SHP77 (cell line): ENCODE data around the gene ZNF761.
"Not testable (repeated sequence)": the region's sequence is repeated elsewhere in the genome, so short reads cannot be mapped to it uniquely, and the experiment has no call there.

Source experiments
- DNase-seq, 2 experiments: peaks; one replicate each; lab custom pipeline; 2025; lab: John Stamatoyannopoulos, UW

The ZNF761 gene

GRCh38 chr19:53431399-53432087 is at the start of gene ZNF761:
Gene ZNF761 (plus strand): TSS chr19:53431984. CDS start chr19:53447269, 15,285 bp downstream.
- peak; percentile 89 to 90 for DNase-seq

- DNase-seq = no peak
Observed at GRCh38 chr19:53388168-53388567, 43.6 kb upstream of the ZNF761 start.

- DNase-seq = no peak
Observed at GRCh38 chr19:53388904-53389303, 42.9 kb upstream of the ZNF761 start.

GRCh38 chr19:53389571-53389970 is 42.2 kb upstream of the ZNF761 start:
- no peak for DNase-seq

- no peak for DNase-seq
Observed at GRCh38 chr19:53389978-53390377, 41.8 kb upstream of the ZNF761 start.

GRCh38 chr19:53394522-53394973 is 37.2 kb upstream of the ZNF761 start:
- DNase-seq = peak; percentile 44 to 74

- DNase-seq = peak; percentile 76 to 90
Observed at GRCh38 chr19:53394974-53395839, 36.6 kb upstream of the ZNF761 start, which contains the start of gene ZNF765. Gene ZNF765 (plus strand): TSS chr19:53395149. CDS start chr19:53398016, 2,867 bp downstream.

GRCh38 chr19:53395840-53396524 is 35.8 kb upstream of the ZNF761 start:
- DNase-seq = not testable (repeated sequence)

- DNase-seq = no peak
Observed at GRCh38 chr19:53396525-53396868, 35.3 kb upstream of the ZNF761 start.

- DNase-seq = not testable (repeated sequence)
Observed at GRCh38 chr19:53397918-53398317, 33.9 kb upstream of the ZNF761 start.

GRCh38 chr19:53409505-53410204 is 22.1 kb upstream of the ZNF761 start:
- no peak for DNase-seq

- DNase-seq = not testable (repeated sequence)
Observed at GRCh38 chr19:53420520-53421315, 11.1 kb upstream of the ZNF761 start.

GRCh38 chr19:53422551-53422950 is 9.2 kb upstream of the ZNF761 start:
- no peak for DNase-seq

- DNase-seq = not testable (repeated sequence)
Observed at GRCh38 chr19:53423074-53423473, 8.7 kb upstream of the ZNF761 start.

- DNase-seq = peak in 1 of 2 experiments; percentile 11
Observed at GRCh38 chr19:53423680-53424079, 8.1 kb upstream of the ZNF761 start.

- DNase-seq = peak; percentile 19 to 31
Observed at GRCh38 chr19:53424968-53425597, 6.7 kb upstream of the ZNF761 start.

- peak in 1 of 2 experiments; percentile 2 for DNase-seq
Observed at GRCh38 chr19:53432088-53432661, 391 bp downstream of the ZNF761 start.

GRCh38 chr19:53443809-53444208 is 12.0 kb downstream of the ZNF761 start:
- DNase-seq = not testable (repeated sequence)

GRCh38 chr19:53447196-53447595 is 15.4 kb downstream of the ZNF761 start:
- not testable (repeated sequence) for DNase-seq

- no peak for DNase-seq
Observed at GRCh38 chr19:53455828-53456227, 24.0 kb downstream of the ZNF761 start.
